Gastroesophageal sphincter (tissue), 4 donors: ENCODE data around the gene FBLN1. TPM values are rescaled to one million over a fixed set of nuclear protein-coding genes. Genes with fewer than 3 reads are reported as not detected.
"Not testable (repeated sequence)": the region's sequence is repeated elsewhere in the genome, so short reads cannot be mapped to it uniquely, and the experiment has no call there.

ENCODE experiments used
- ATAC-seq: fragments of 150-250 bp; one replicate; pipeline ENCODE4 v1.9.1; 2016; ENCODE audit warnings: mild to moderate bottlenecking, moderate library complexity
- H3K27ac ChIP-seq, 4 donors: fragments of 200-600 bp; sonication (generic) in 3 of 4; 1 replicate in 3 of 4; 2 replicates in 1 of 4; pipeline ENCODE4 v1.5.1; 2016 to 2019
- H3K27me3 ChIP-seq: fragments of 200-600 bp; sonication (generic); one replicate; pipeline ENCODE4 v1.5.1; 2019
- H3K36me3 ChIP-seq, 2 donors: fragments of 200-600 bp; sonication (generic); one replicate each; pipeline ENCODE4 v1.5.1; 2019; ENCODE audit warnings: control low read depth in 1 of 2
- H3K4me1 ChIP-seq, 3 donors: fragments of 200-600 bp; sonication (generic); 1 replicate in 2 of 3; 2 replicates in 1 of 3; pipeline ENCODE4 v1.5.1; 2016 to 2019; ENCODE audit warnings: control low read depth in 2 of 3
- H3K4me3 ChIP-seq, 2 donors: fragments of 200-600 bp; sonication (generic); one replicate each; pipeline ENCODE4 v1.5.1; 2019; ENCODE audit warnings: mild to moderate bottlenecking in 1 of 2, moderate library complexity in 1 of 2
- H3K9me3 ChIP-seq, 3 donors: fragments of 200-600 bp; sonication (generic); one replicate each; pipeline ENCODE4 v1.5.1; 2017 to 2019; ENCODE audit warnings: control low read depth in 2 of 3
- CTCF ChIP-seq, 4 experiments: fragments of 200-600 bp in 2 of 4; fragments of 450-650 bp in 2 of 4; sonication (generic) in 1 of 4; IDR thresholded peaks; one replicate each; pipeline ENCODE4 v1.5.1; 2017 to 2019; ENCODE audit warnings: antibody characterized with exemption in 4 of 4, mild to moderate bottlenecking in 2 of 4, moderate library complexity in 2 of 4
- EP300 ChIP-seq: sonication (generic); formaldehyde crosslinking; IDR thresholded peaks from one replicate; pipeline ENCODE4 v1.6.1; 2017; ENCODE audit warnings: antibody characterized with exemption, mild to moderate bottlenecking
- POLR2A ChIP-seq, 2 donors: fragments of 450-650 bp; IDR thresholded peaks; one replicate each; pipeline ENCODE4 v1.6.1; 2017; ENCODE audit warnings: antibody characterized with exemption in 2 of 2, mild to moderate bottlenecking in 2 of 2, moderate library complexity in 1 of 2
- POLR2AphosphoS5 ChIP-seq: sonication (generic); formaldehyde crosslinking; IDR thresholded peaks from one replicate; pipeline ENCODE4 v1.6.1; 2017; ENCODE audit warnings: antibody characterized with exemption
- WGBS, 2 donors: methylation state at CpG; one replicate each; pipeline ENCODE4 v1.1.5; 2018; ENCODE audit warnings: low coverage in 1 of 2; 5-methylcytosine and 5-hydroxymethylcytosine counted together
- total RNA-seq, 4 donors: library from RNA; depleted of rRNA; stranded (reverse); fragments of >200 nt; gene quantifications; one replicate each; pipeline ENCODE4 v1.1.0, GENCODE V29; 2016

FBLN1 gene
- total RNA-seq, 4 donors from 2014 or later: 241 to 597 (median 382) TPM

- Histone ChIP-seq H3K4me1 (no peaks in the 10 kb centered on the region), H3K9me3 (no peaks in the 10 kb centered on the region), H3K36me3 (no peaks in the 10 kb centered on the region), H3K27me3 (no peaks in the 10 kb centered on the region), H3K4me3 (no peak overlapping the region), H3K27ac (no peak overlapping the region)
- 88 to 97% methylated on average over 4 of the region's 4 CpGs for WGBS, 2 donors
- no peak for TF ChIP-seq POLR2AphosphoS5
- TF ChIP-seq CTCF (IDR thresholded peaks at IDR 0.05): no peak
- TF ChIP-seq POLR2A (IDR thresholded peaks at IDR 0.05): no peak
- TF ChIP-seq EP300: no peak
- no peak for ATAC-seq
Measured at GRCh38 chr22:45485261-45485660, 17.4 kb upstream of the FBLN1 start.

GRCh38 chr22:45488764-45489370 lies 13.8 kb upstream of the FBLN1 start:
- Histone ChIP-seq H3K4me3 (no peak overlapping the region), H3K27ac (no peak overlapping the region), H3K4me1 (no peaks in the 10 kb centered on the region), H3K9me3 (no peaks in the 10 kb centered on the region), H3K27me3 (peaks cover 13% of the 10 kb centered on the region), H3K36me3 (no peaks in the 10 kb centered on the region)
- no peak for TF ChIP-seq CTCF (IDR thresholded peaks at IDR 0.05)
- no peak for TF ChIP-seq POLR2A (IDR thresholded peaks at IDR 0.05)
- no peak for TF ChIP-seq POLR2AphosphoS5
- TF ChIP-seq EP300: no peak
- ATAC-seq: no peak
- 81 to 84% methylated on average over 3 of the region's 4 CpGs for WGBS, 2 donors

- H3K4me1 ChIP-seq: peaks cover 0 to 1% (median 0%) of the 10 kb centered on the region in 3 donors
- WGBS, 2 donors: 40 to 76% methylated on average over 1 to 2 of the region's 3 CpGs
- ATAC-seq: no peak
- no peak overlapping the region for H3K27ac ChIP-seq
- no peaks in the 10 kb centered on the region for H3K36me3 ChIP-seq
- no peak overlapping the region for H3K4me3 ChIP-seq
- TF ChIP-seq EP300 (no peak), POLR2AphosphoS5 (no peak), CTCF (IDR thresholded peaks at IDR 0.05) (no peak), POLR2A (IDR thresholded peaks at IDR 0.05) (no peak)
- H3K9me3 ChIP-seq: no peaks in the 10 kb centered on the region
- H3K27me3 ChIP-seq: peaks cover 32% of the 10 kb centered on the region
Measured at GRCh38 chr22:45490836-45491235, 11.8 kb upstream of the FBLN1 start.

GRCh38 chr22:45491841-45492240 lies 10.8 kb upstream of the FBLN1 start:
- H3K27me3 ChIP-seq: peaks cover 36% of the 10 kb centered on the region
- TF ChIP-seq POLR2AphosphoS5 (no peak), EP300 (no peak), CTCF (IDR thresholded peaks at IDR 0.05) (no peak), POLR2A (IDR thresholded peaks at IDR 0.05) (no peak)
- H3K4me1 ChIP-seq: peaks cover 0 to 10% (median 0%) of the 10 kb centered on the region in 3 donors
- no peak overlapping the region for H3K27ac ChIP-seq
- WGBS, 2 donors: 92 to 94% methylated on average over 7 to 8 of the region's 8 CpGs
- ATAC-seq: no peak
- H3K9me3 ChIP-seq: no peaks in the 10 kb centered on the region
- H3K36me3 ChIP-seq: no peaks in the 10 kb centered on the region
- no peak overlapping the region for H3K4me3 ChIP-seq

GRCh38 chr22:45493286-45493771 lies 9.4 kb upstream of the FBLN1 start:
- Histone ChIP-seq H3K36me3 (no peaks in the 10 kb centered on the region), H3K9me3 (no peaks in the 10 kb centered on the region), H3K4me1 (peaks cover 0 to 16% (median under 1%) of the 10 kb centered on the region in 3 donors), H3K27me3 (peaks cover 36% of the 10 kb centered on the region), H3K27ac (peak overlapping the region in 3 of 4 donors; percentile 24 to 57 (median 30)), H3K4me3 (no peak overlapping the region)
- no peak for TF ChIP-seq EP300
- peak; percentile 34 for TF ChIP-seq POLR2AphosphoS5
- WGBS, 2 donors: 68 to 86% methylated on average over 3 to 7 of the region's 13 CpGs
- ATAC-seq: peak; percentile 37

- ATAC-seq, H3K36me3 ChIP-seq, H3K4me3 ChIP-seq, H3K9me3 ChIP-seq: not testable (repeated sequence)
- Histone ChIP-seq H3K27me3 (peaks cover 36% of the 10 kb centered on the region), H3K27ac (peak overlapping the region in 2 of 4 donors; percentile 22 to 57), H3K4me1 (peaks cover 0 to 26% (median 10%) of the 10 kb centered on the region in 3 donors)
- WGBS, 2 donors: 86 to 100% methylated on average over 1 to 7 of the region's 8 CpGs
Measured at GRCh38 chr22:45494306-45494705, 8.4 kb upstream of the FBLN1 start.

GRCh38 chr22:45495616-45496015 lies 7.1 kb upstream of the FBLN1 start:
- H3K4me3 ChIP-seq, H3K36me3 ChIP-seq, H3K9me3 ChIP-seq, ATAC-seq: not testable (repeated sequence)
- Histone ChIP-seq H3K27ac (peak overlapping the region in 3 of 4 donors; percentile 31 to 53 (median 37)), H3K27me3 (peaks cover 36% of the 10 kb centered on the region), H3K4me1 (peaks cover 0 to 33% (median 10%) of the 10 kb centered on the region in 3 donors)
- WGBS, 2 donors: 95 to 96% methylated on average over 5 to 10 of the region's 13 CpGs
